Panc1 (cell line): Measurements from ENCODE around the gene PSMB11. TPM values are rescaled to one million over a fixed set of nuclear protein-coding genes. Genes with fewer than 3 reads are reported as not detected.
A peak's percentile ranks its signal among the peaks of the same experiment; 100 is the strongest.

ENCODE experiments used
- ATAC-seq: fragments of 200-7000 bp; cut with Tn5 transposase; 2 replicates; pipeline ENCODE4 v1.9.1; 2020; ENCODE audit warnings: mild to moderate bottlenecking, moderate library complexity
- BruUV-seq: library from RNA; stranded (reverse); fragments of 400-500 nt; replicated peaks from 2 replicates; lab custom pipeline; 2021; lab: Mats Ljungman, UMichigan
- CTCF ChIA-PET: fragments of 300-600 bp; sonication (Branson Sonifier 250); formaldehyde crosslinking; loops from one replicate; lab custom pipeline; 2022; ENCODE audit warnings: antibody characterized with exemption; lab: Charles Lee
- POLR2A ChIA-PET: fragments of 300-600 bp; sonication (Branson Sonifier 250); formaldehyde crosslinking; loops from one replicate; lab custom pipeline; 2022; ENCODE audit warnings: antibody characterized with exemption; lab: Charles Lee
- DNase-seq: peaks from one replicate; pipeline ENCODE4 v3.0.0-alpha.2; 2010; ENCODE audit warnings: low read depth, low spot score
- H3K27ac ChIP-seq: 2 replicates; pipeline ENCODE4 v1.5.1; 2011; ENCODE audit warnings: mild to moderate bottlenecking, low read length, inconsistent platforms
- H3K27me3 ChIP-seq: fragments of 200-500 bp; sonication (Bioruptor generic); 2 replicates; pipeline ENCODE4 v1.6.0; 2014; ENCODE audit warnings: low read length, inconsistent platforms; ENCODE audit not compliant: control insufficient read depth, insufficient read depth
- H3K36me3 ChIP-seq: fragments of 200-500 bp; sonication (Bioruptor generic); 2 replicates; pipeline ENCODE4 v1.5.1; 2014; ENCODE audit warnings: inconsistent platforms, mild to moderate bottlenecking, low read length, moderate library complexity; ENCODE audit not compliant: control insufficient read depth, insufficient read depth
- H3K4me1 ChIP-seq: 2 replicates; pipeline ENCODE4 v1.5.1; 2011; ENCODE audit warnings: inconsistent platforms, mild to moderate bottlenecking, low read length, moderate library complexity; ENCODE audit not compliant: control insufficient read depth, insufficient read depth
- H3K4me3 ChIP-seq, 2 experiments: 2 replicates each; pipeline ENCODE4 v1.5.1; 2011 to 2012; ENCODE audit warnings: low read depth in 2 of 2, low read length in 2 of 2, mild to moderate bottlenecking in 2 of 2, inconsistent platforms in 1 of 2, moderate library complexity in 1 of 2
- H3K9me3 ChIP-seq: fragments of 200-500 bp; sonication (Bioruptor generic); 2 replicates; pipeline ENCODE4 v1.5.1; 2014; ENCODE audit warnings: low read depth, mild to moderate bottlenecking, inconsistent platforms, low read length, moderate library complexity; ENCODE audit not compliant: control insufficient read depth, insufficient read depth
- CTCF ChIP-seq: fragments of 450-650 bp; IDR thresholded peaks from 2 replicates; pipeline ENCODE4 v1.5.1; 2017; ENCODE audit warnings: mild to moderate bottlenecking
- POLR2AphosphoS5 ChIP-seq: IDR thresholded peaks from 2 replicates; pipeline ENCODE4 v1.6.1; 2012; ENCODE audit warnings: mild to moderate bottlenecking, low read depth, low read length, moderate library complexity
- REST ChIP-seq, 2 experiments: IDR thresholded peaks; 2 replicates each; pipeline ENCODE4 v1.6.1; 2011 to 2012; ENCODE audit warnings: low read depth in 2 of 2, control low read depth in 1 of 2, low read length in 1 of 2, mild to moderate bottlenecking in 1 of 2, moderate library complexity in 1 of 2; ENCODE audit not compliant: insufficient read depth in 1 of 2
- SIN3A ChIP-seq: IDR thresholded peaks from 2 replicates; pipeline ENCODE4 v1.6.1; 2012; ENCODE audit warnings: low read depth, mild to moderate bottlenecking, low read length, moderate library complexity, borderline replicate concordance; ENCODE audit not compliant: insufficient read depth
- TCF7L2 ChIP-seq: IDR thresholded peaks from 2 replicates; pipeline ENCODE4 v1.6.1; 2011; ENCODE audit warnings: mild to moderate bottlenecking, low read depth, low read length, inconsistent platforms
- in situ Hi-C: cut with HindIII; loops from 2 replicates; pipeline ENCODE4 v1.10.0; 2016; ENCODE audit warnings: low sequenced_read_pairs, low pct_unique_long_range_greater_than_20kb
- intact Hi-C: fragments of 100-400 bp; cut with micrococcal nuclease; formaldehyde crosslinking; loops from one replicate; pipeline ENCODE4 v1.10.0; 2022; ENCODE audit not compliant: unreplicated experiment
- total RNA-seq: library from RNA; stranded (reverse); gene quantifications from one replicate; pipeline ENCODE4 v1.2.1, GENCODE V29; 2021; ENCODE audit not compliant: unreplicated experiment

Gene PSMB11
- total RNA-seq, 1 experiment from 2014 or later = not detected

GRCh38 chr14:23058654-23059504 is 16.9 kb downstream of the PSMB11 start:
- POLR2A ChIA-PET = no interaction called here
- intact Hi-C loops = loop anchor here (1.0 to 5.0 kb wide), 2 partner anchors 73 to 127 kb away; no protein-coding TSS in a partner anchor
- CTCF ChIA-PET = interaction anchor here (0.5 to 2.1 kb wide), 6 partner anchors 10 to 286 kb away, joined by 3 to 16 read pairs (median 4); no protein-coding TSS in a partner anchor

More at GRCh38 chr14:23058654-23059504, 16.9 kb downstream of the PSMB11 start:
- ATAC-seq (no peak), DNase-seq (no peak)
- H3K9me3 ChIP-seq = no peaks in the 10 kb centered on the region
- no peaks in the 10 kb centered on the region for H3K27me3 ChIP-seq
- peaks cover 18% of the 10 kb centered on the region for H3K4me1 ChIP-seq
- H3K36me3 ChIP-seq = peaks cover 20% of the 10 kb centered on the region
- TSS peak; percentile 98 for BruUV-seq
- no peak overlapping the region for H3K4me3 ChIP-seq
- TF ChIP-seq REST (IDR thresholded peaks at IDR 0.05; ENCODE audit: insufficient read depth in 1 of 2, low read depth in 2 of 2, low read length in 1 of 2) (no peak), CTCF (no peak), TCF7L2 (no peak), SIN3A (no peak), POLR2AphosphoS5 (no peak)
- H3K27ac ChIP-seq = no peak overlapping the region; the same call in 1 of the 2 replicates
- in situ Hi-C loops = no loop called here
